ENCODE measurements around the gene SNAPC2. TPM values are rescaled to one million over a fixed set of nuclear protein-coding genes. Genes with fewer than 3 reads are reported as not detected.

Gene SNAPC2
- total RNA-seq, 1 experiment from 2014 or later, result 24.1 TPM

DNA sequence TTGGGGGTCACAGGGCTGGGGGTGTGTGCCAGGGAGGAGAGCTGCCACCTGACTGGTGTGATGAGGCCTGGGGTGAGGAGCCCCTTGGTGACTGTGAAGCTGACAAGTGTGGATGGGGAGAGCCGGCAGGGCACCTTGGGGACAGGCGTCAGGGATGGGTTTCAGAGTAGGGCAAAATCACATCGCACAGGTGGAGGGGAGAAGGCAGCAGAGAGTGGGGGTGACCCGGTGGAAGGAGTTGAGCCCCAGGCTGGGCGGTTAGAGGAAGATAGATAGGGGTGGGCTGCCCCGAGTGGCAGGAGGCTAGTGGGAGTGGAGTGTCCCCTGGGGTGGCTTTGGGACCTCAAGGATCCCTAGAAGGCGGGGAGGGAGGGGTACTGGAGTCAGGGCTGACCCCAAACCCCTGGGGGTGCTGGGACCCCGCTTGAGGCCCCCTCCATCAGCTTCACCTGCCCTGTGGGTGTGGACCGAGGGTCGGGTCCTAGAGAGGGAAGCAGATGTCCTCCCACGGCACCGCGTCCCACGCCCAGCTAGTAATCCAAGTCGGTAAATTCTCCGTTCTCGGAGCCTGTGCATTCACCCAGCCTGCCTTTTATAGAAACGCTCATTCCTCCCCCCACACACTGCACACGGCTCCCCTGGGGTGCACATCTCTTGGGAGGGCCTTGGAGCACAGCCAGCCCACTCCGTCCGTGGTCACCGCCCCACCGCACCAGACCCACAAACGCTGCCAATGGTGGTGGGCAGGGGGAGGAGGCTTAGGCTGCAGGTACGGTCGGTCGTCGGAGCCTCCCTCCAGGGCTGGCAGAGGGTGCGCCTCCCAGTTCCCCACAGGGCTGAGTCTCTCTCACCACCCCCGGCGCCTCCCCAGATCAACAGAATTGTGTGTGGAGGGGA lies 3.4 kb downstream of the SNAPC2 start:
- Mint-ChIP-seq H3K27me3 (ENCODE audit: insufficient read depth, unreplicated experiment) (no peaks in the 10 kb centered on the region), H3K9me3 (ENCODE audit: unreplicated experiment) (no peaks in the 10 kb centered on the region), H3K36me3 (ENCODE audit: insufficient read depth, unreplicated experiment) (peaks cover 44% of the 10 kb centered on the region), H3K27ac (ENCODE audit: low read depth, unreplicated experiment) (no peak overlapping the region), H3K4me1 (ENCODE audit: insufficient read depth, unreplicated experiment) (peaks cover 24% of the 10 kb centered on the region), H3K4me3 (ENCODE audit: unreplicated experiment) (no peak overlapping the region)
- ChIA-PET CTCF (interaction anchor here (0.6 to 3.6 kb wide), 4 partner anchors 22 to 71 kb away, joined by 3 to 15 read pairs (median 4); partner anchors contain the start of gene LRRC8E), POLR2A (interaction anchor here (0.8 kb wide), 1 partner anchor 293 kb away, joined by 3 read pairs; no protein-coding TSS in a partner anchor)
- BruUV-seq (replicated peaks), result no TSS peak
- intact Hi-C loops (cut with micrococcal nuclease), result loop anchor here (5.0 kb wide), 1 partner anchor 56 kb away; no protein-coding TSS in a partner anchor
- no peak for DNase-seq (ENCODE audit: unreplicated experiment)
- no peak for TF ChIP-seq CTCF (IDR thresholded peaks at IDR 0.05; ENCODE audit: unreplicated experiment)

DNA sequence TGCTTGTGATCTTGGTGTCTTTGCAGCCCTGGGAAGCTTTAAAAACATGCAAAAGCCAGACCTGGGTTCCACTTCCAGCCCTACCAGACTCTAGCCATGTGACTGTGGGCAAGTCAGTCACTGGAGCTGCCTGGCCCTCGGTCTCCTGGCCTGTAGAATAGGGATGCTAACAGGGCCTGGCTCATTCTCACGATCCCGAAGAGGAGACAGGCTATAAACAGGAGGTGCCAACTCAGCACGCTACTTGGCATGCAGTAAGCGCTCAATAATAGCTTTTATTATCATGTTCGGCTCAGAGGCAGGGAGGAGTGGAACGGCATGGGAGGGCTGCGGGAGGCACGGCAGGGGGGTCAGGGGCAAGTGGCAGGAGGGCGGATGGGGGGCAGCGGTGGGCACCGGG lies 4.1 kb downstream of the SNAPC2 start:
- H3K4me1 Mint-ChIP-seq (ENCODE audit: insufficient read depth, unreplicated experiment), result peaks cover 31% of the 10 kb centered on the region
- no peaks in the 10 kb centered on the region for H3K9me3 Mint-ChIP-seq (ENCODE audit: unreplicated experiment)
- no peak overlapping the region for H3K27ac Mint-ChIP-seq (ENCODE audit: low read depth, unreplicated experiment)
- H3K36me3 Mint-ChIP-seq (ENCODE audit: insufficient read depth, unreplicated experiment), result peaks cover 50% of the 10 kb centered on the region
- no TSS peak for BruUV-seq (replicated peaks)
- TF ChIP-seq CTCF (IDR thresholded peaks at IDR 0.05; ENCODE audit: unreplicated experiment), result no peak
- intact Hi-C loops (cut with micrococcal nuclease), result loop anchor here (5.0 kb wide), 1 partner anchor 57 kb away; no protein-coding TSS in a partner anchor
- DNase-seq (ENCODE audit: unreplicated experiment), result no peak
- ChIA-PET POLR2A (interaction anchor here (0.8 kb wide), 1 partner anchor 294 kb away, joined by 3 read pairs; no protein-coding TSS in a partner anchor), CTCF (interaction anchor here (0.6 to 0.7 kb wide), 2 partner anchors 23 to 36 kb away, joined by 3 read pairs; partner anchors contain the start of gene LRRC8E)
- H3K4me3 Mint-ChIP-seq (ENCODE audit: unreplicated experiment), result peak overlapping the region; percentile 71
- H3K27me3 Mint-ChIP-seq (ENCODE audit: insufficient read depth, unreplicated experiment), result no peaks in the 10 kb centered on the region

GRCh38 chr19:7924651-7925170 lies 4.6 kb downstream of the SNAPC2 start:
- Mint-ChIP-seq H3K27ac (ENCODE audit: low read depth, unreplicated experiment) (no peak overlapping the region), H3K4me3 (ENCODE audit: unreplicated experiment) (peak overlapping the region; percentile 71), H3K9me3 (ENCODE audit: unreplicated experiment) (no peaks in the 10 kb centered on the region), H3K36me3 (ENCODE audit: insufficient read depth, unreplicated experiment) (peaks cover 51% of the 10 kb centered on the region), H3K27me3 (ENCODE audit: insufficient read depth, unreplicated experiment) (no peaks in the 10 kb centered on the region), H3K4me1 (ENCODE audit: insufficient read depth, unreplicated experiment) (peaks cover 29% of the 10 kb centered on the region)
- intact Hi-C loops (cut with micrococcal nuclease), result loop anchor here (5.0 kb wide), 1 partner anchor 57 kb away; no protein-coding TSS in a partner anchor
- DNase-seq (ENCODE audit: unreplicated experiment), result no peak
- ChIA-PET POLR2A (interaction anchor here (0.8 kb wide), 1 partner anchor 295 kb away, joined by 3 read pairs; no protein-coding TSS in a partner anchor), CTCF (no interaction called here)
- TF ChIP-seq CTCF (IDR thresholded peaks at IDR 0.05; ENCODE audit: unreplicated experiment), result no peak
- no TSS peak for BruUV-seq (replicated peaks)

GRCh38 chr19:7925171-7925851 lies 5.2 kb downstream of the SNAPC2 start:
- ChIA-PET POLR2A (no interaction called here), CTCF (no interaction called here)
- intact Hi-C loops (cut with micrococcal nuclease), result no loop called here
- no peaks in the 10 kb centered on the region for H3K27me3 Mint-ChIP-seq (ENCODE audit: insufficient read depth, unreplicated experiment)
- peaks cover 25% of the 10 kb centered on the region for H3K4me1 Mint-ChIP-seq (ENCODE audit: insufficient read depth, unreplicated experiment)
- H3K4me3 Mint-ChIP-seq (ENCODE audit: unreplicated experiment), result peak overlapping the region; percentile 71
- peak; percentile 87 for TF ChIP-seq CTCF (IDR thresholded peaks at IDR 0.05; ENCODE audit: unreplicated experiment)
- DNase-seq (ENCODE audit: unreplicated experiment), result peak; percentile 58
- H3K36me3 Mint-ChIP-seq (ENCODE audit: insufficient read depth, unreplicated experiment), result peaks cover 57% of the 10 kb centered on the region
- BruUV-seq (replicated peaks), result no TSS peak
- H3K27ac Mint-ChIP-seq (ENCODE audit: low read depth, unreplicated experiment), result no peak overlapping the region
- no peaks in the 10 kb centered on the region for H3K9me3 Mint-ChIP-seq (ENCODE audit: unreplicated experiment)

Data from MCF 10A (cell line).